Neural crest cell (in vitro differentiated cells): Measurements from ENCODE around the gene UMODL1. TPM values are rescaled to one million over a fixed set of nuclear protein-coding genes. Genes with fewer than 3 reads are reported as not detected.
A peak's percentile ranks its signal among the peaks of the same experiment; 100 is the strongest.

Experiments used
- DNase-seq: peaks from one replicate; pipeline ENCODE4 v3.0.0; 2021; ENCODE audit warnings: low read depth, mixed read lengths, low spot score
- H3K27ac Mint-ChIP-seq: one replicate; pipeline ENCODE4 v1.8.0; 2021; ENCODE audit warnings: mild to moderate bottlenecking, mixed read lengths; ENCODE audit not compliant: unreplicated experiment
- H3K27me3 Mint-ChIP-seq: 2 replicates; pipeline ENCODE4 v1.8.0; 2021; ENCODE audit warnings: low read depth, mild to moderate bottlenecking, mixed read lengths
- H3K36me3 Mint-ChIP-seq: 2 replicates; pipeline ENCODE4 v1.8.0; 2021; ENCODE audit warnings: low read depth, mild to moderate bottlenecking, mixed read lengths
- H3K4me1 Mint-ChIP-seq: 2 replicates; pipeline ENCODE4 v1.8.0; 2021; ENCODE audit warnings: mixed read lengths
- H3K4me3 Mint-ChIP-seq: one replicate; pipeline ENCODE4 v1.8.0; 2021; ENCODE audit warnings: mild to moderate bottlenecking, mixed read lengths
- H3K9me3 Mint-ChIP-seq: 2 replicates; pipeline ENCODE4 v1.8.0; 2021; ENCODE audit warnings: mixed read lengths
- total RNA-seq: library from RNA; stranded (reverse); gene quantifications from 2 replicates; pipeline ENCODE4 v1.2.1, GENCODE V29; 2021
- TF ChIP-seq, protein P1 (sequence below): fragments of 200-600 bp; sonication (generic); conservative IDR thresholded peaks from 2 replicates; pipeline ENCODE4 v1.5.0; 2021; ENCODE audit warnings: antibody characterized with exemption, mild to moderate bottlenecking

The UMODL1 gene
- total RNA-seq, 1 donor from 2014 or later = not detected

DNA sequence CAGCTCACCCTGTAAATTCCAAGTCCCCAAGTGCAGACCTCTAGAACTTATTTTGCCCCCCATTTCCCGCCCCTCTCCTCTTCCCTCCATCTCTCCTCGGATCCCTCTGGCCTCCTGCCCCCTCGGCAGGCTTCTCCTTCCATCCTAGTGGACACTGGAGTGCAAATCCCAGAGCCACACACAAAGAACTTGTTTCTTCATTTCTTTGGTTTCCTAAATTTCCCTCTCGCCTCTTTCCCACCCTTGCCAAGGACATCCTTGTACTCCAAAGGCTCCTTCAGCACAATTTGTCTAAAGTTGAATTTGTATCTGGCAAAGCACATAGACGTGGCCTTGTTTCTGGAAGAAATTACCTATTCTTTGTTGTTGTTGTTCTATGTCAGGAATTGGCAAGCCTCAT lies 17.5 kb downstream of the UMODL1 start:
- Mint-ChIP-seq H3K36me3 (no peaks in the 10 kb centered on the region), H3K27ac (no peak overlapping the region), H3K9me3 (no peaks in the 10 kb centered on the region), H3K27me3 (peaks cover 11% of the 10 kb centered on the region), H3K4me1 (peaks cover 5% of the 10 kb centered on the region), H3K4me3 (no peak overlapping the region)
- DNase-seq = no peak
- TF ChIP-seq, protein P1, sequence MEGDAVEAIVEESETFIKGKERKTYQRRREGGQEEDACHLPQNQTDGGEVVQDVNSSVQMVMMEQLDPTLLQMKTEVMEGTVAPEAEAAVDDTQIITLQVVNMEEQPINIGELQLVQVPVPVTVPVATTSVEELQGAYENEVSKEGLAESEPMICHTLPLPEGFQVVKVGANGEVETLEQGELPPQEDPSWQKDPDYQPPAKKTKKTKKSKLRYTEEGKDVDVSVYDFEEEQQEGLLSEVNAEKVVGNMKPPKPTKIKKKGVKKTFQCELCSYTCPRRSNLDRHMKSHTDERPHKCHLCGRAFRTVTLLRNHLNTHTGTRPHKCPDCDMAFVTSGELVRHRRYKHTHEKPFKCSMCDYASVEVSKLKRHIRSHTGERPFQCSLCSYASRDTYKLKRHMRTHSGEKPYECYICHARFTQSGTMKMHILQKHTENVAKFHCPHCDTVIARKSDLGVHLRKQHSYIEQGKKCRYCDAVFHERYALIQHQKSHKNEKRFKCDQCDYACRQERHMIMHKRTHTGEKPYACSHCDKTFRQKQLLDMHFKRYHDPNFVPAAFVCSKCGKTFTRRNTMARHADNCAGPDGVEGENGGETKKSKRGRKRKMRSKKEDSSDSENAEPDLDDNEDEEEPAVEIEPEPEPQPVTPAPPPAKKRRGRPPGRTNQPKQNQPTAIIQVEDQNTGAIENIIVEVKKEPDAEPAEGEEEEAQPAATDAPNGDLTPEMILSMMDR = no peak

GRCh38 chr21:42089093-42089631 lies 18.0 kb downstream of the UMODL1 start:
- H3K36me3 Mint-ChIP-seq = no peaks in the 10 kb centered on the region
- no peak overlapping the region for H3K4me3 Mint-ChIP-seq
- DNase-seq = no peak
- peaks cover 5% of the 10 kb centered on the region for H3K4me1 Mint-ChIP-seq
- H3K9me3 Mint-ChIP-seq = no peaks in the 10 kb centered on the region
- H3K27me3 Mint-ChIP-seq = peaks cover 11% of the 10 kb centered on the region
- H3K27ac Mint-ChIP-seq = no peak overlapping the region
- TF ChIP-seq, protein P1 = no peak

DNA sequence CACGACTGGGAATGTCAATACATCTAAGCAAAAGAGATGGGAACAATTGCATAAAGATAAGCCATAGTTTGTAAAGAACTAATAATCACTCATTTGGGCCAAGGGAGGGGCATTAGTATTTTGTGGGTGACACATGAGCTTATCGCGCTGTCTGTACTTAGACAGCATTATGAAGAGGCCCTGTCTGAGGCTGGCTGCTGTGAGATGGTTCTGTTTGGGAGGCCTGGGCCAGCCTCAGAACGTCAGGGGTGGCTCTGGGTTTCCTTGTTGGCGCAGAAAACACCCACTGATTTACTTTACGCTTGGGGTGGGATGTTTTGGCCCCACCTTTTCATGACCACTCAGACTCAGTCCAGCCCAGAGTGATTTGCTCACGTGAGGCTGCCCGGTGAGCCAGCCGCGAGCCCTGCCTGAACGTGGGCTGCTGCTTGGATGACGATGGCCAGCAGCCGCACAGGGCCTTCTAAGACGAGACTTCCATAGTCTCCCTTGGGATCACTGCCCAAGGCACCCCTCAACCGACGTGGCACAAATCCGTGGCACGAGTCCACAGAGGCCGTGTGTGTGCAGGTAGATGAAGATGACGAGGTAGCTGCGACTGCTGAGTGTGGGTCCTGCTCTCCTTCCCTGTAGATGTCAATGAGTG lies 18.7 kb downstream of the UMODL1 start:
- Mint-ChIP-seq H3K27ac (no peak overlapping the region), H3K4me1 (peaks cover 5% of the 10 kb centered on the region), H3K36me3 (no peaks in the 10 kb centered on the region), H3K9me3 (no peaks in the 10 kb centered on the region), H3K4me3 (no peak overlapping the region), H3K27me3 (peaks cover 11% of the 10 kb centered on the region)
- TF ChIP-seq, protein P1 = no peak
- no peak for DNase-seq

DNA sequence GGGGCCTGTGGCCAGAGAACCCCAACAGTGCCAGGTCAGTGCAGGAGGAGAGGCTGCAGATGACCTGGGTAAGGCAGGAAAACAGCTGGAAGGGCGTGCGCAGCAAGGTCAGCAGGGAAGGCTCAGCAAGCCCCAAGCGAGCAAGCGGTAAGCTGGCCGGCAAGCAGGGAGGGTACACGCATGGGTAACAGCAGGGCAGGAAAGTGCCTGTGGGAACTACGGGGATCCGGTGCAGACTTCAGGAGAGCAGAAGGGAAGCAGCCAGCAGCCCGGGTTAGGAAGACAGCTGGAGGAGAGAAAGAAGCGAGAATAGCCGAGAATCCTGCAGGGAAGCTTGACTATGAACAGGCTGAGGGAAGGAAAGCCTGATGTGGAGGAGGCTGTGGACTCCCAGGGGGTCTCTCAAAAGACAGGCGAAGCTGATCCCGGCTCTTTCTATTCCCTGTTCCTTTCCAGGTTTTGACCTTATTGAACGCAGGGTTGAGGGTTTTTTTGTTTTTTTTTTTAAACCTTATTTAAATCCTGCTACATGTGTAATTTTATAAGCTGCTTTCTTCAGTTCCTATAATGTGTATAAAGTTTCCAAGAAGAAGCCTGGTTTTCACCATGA lies 20.9 kb downstream of the UMODL1 start:
- no peak for DNase-seq
- H3K36me3 Mint-ChIP-seq = peaks cover 2% of the 10 kb centered on the region
- TF ChIP-seq, protein P1 = no peak
- H3K27ac Mint-ChIP-seq = no peak overlapping the region
- H3K4me1 Mint-ChIP-seq = peaks cover 6% of the 10 kb centered on the region
- peaks cover 11% of the 10 kb centered on the region for H3K27me3 Mint-ChIP-seq
- peaks cover 2% of the 10 kb centered on the region for H3K9me3 Mint-ChIP-seq
- H3K4me3 Mint-ChIP-seq = no peak overlapping the region

GRCh38 chr21:42092771-42093170 lies 21.7 kb downstream of the UMODL1 start:
- Mint-ChIP-seq H3K4me1 (peaks cover 11% of the 10 kb centered on the region), H3K27ac (peak overlapping the region; percentile 20), H3K36me3 (peaks cover 2% of the 10 kb centered on the region), H3K4me3 (no peak overlapping the region), H3K27me3 (peaks cover 11% of the 10 kb centered on the region), H3K9me3 (peaks cover 2% of the 10 kb centered on the region)
- TF ChIP-seq, protein P1 = no peak
- no peak for DNase-seq
